Measurements from ENCODE around the gene KIF7.

DNA sequence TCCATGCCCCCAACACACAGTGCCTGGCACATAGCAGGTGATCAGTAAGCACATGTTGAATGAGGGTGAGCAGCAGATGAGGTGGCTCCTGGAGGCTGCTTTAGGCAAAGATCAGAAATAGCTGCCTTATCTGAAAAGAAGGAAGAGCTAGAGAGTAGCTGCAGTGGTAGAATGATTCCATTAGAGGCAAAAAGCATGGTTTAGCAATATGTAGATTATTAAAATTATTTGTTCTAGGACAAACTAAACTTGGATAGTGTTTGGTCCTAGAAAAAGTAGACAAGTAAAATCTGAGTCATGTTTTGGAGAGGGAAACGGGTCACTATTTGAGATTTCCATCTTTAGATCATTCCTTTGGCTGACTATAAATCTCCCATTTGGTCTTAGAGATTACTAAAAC lies 32.1 kb downstream of the KIF7 start:
- TF ChIP-seq, protein P1, sequence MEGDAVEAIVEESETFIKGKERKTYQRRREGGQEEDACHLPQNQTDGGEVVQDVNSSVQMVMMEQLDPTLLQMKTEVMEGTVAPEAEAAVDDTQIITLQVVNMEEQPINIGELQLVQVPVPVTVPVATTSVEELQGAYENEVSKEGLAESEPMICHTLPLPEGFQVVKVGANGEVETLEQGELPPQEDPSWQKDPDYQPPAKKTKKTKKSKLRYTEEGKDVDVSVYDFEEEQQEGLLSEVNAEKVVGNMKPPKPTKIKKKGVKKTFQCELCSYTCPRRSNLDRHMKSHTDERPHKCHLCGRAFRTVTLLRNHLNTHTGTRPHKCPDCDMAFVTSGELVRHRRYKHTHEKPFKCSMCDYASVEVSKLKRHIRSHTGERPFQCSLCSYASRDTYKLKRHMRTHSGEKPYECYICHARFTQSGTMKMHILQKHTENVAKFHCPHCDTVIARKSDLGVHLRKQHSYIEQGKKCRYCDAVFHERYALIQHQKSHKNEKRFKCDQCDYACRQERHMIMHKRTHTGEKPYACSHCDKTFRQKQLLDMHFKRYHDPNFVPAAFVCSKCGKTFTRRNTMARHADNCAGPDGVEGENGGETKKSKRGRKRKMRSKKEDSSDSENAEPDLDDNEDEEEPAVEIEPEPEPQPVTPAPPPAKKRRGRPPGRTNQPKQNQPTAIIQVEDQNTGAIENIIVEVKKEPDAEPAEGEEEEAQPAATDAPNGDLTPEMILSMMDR (IDR thresholded peaks at IDR 0.05) = no peak
- TF ChIP-seq EP300 (IDR thresholded peaks at IDR 0.05; ENCODE audit: borderline replicate concordance in 1 of 2, low read depth in 1 of 2, low read length in 1 of 2) (no peak), SIN3A (IDR thresholded peaks at IDR 0.05; ENCODE audit: borderline replicate concordance, low read depth, low read length) (no peak), YY1 (IDR thresholded peaks at IDR 0.05; ENCODE audit: low read depth) (no peak), EZH2phosphoT487 (IDR thresholded peaks at IDR 0.05; ENCODE audit: borderline replicate concordance, low read depth) (no peak), MEF2A (IDR thresholded peaks at IDR 0.05; ENCODE audit: borderline replicate concordance, low read depth) (no peak)
- TF ChIP-seq, protein P2, sequence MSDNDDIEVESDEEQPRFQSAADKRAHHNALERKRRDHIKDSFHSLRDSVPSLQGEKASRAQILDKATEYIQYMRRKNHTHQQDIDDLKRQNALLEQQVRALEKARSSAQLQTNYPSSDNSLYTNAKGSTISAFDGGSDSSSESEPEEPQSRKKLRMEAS (IDR thresholded peaks at IDR 0.05; ENCODE audit: low read depth) = no peak

Data from SK-N-SH (cell line).